GM06990 (cell line): ENCODE results near the gene ABCG5.

ENCODE experiments used
- DNase-seq: peaks from one replicate; pipeline ENCODE4 v3.0.0-alpha.2; 2011; ENCODE audit not compliant: insufficient read length; ENCODE audit errors: extremely low read depth
- H3K27me3 ChIP-seq: replicated peaks from 2 replicates; pipeline ENCODE4 v1.6.0; 2011; ENCODE audit warnings: low read length; ENCODE audit not compliant: control insufficient read depth, insufficient read depth
- H3K36me3 ChIP-seq: 2 replicates; pipeline ENCODE4 v1.5.1; 2011; ENCODE audit warnings: low read length; ENCODE audit not compliant: control insufficient read depth, insufficient read depth
- H3K4me3 ChIP-seq: replicated peaks from 2 replicates; pipeline ENCODE4 v1.5.1; 2011; ENCODE audit warnings: low read depth, mild to moderate bottlenecking, control low read depth, low read length
- TF ChIP-seq, protein P1 (sequence below): IDR thresholded peaks from 2 replicates; pipeline ENCODE4 v1.5.1; 2011; ENCODE audit warnings: low read length, control low read depth, mild to moderate bottlenecking, inconsistent platforms; ENCODE audit not compliant: insufficient read depth, poor library complexity, severe bottlenecking

Gene ABCG5

DNA sequence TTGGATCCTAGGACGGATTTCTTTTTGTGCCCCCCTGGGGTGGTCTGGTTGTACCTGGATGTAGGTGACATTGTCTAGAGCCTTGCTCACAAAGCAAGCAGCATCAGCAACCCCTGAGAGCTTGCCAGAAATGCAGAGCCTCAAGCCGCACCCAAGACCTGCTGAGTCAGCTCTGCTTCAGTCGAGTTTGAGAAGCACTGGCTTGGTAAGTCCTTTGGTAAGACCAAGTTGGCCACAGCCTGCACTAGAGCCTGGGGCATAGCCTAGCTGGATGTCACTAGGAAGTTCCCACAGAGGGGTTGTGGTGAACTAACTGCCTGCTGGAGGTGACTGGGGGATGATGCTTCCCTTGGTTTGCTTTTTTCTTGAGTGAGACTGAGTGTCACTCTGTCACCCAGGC, 6.2 kb downstream of the ABCG5 start:
- TF ChIP-seq, protein P1, sequence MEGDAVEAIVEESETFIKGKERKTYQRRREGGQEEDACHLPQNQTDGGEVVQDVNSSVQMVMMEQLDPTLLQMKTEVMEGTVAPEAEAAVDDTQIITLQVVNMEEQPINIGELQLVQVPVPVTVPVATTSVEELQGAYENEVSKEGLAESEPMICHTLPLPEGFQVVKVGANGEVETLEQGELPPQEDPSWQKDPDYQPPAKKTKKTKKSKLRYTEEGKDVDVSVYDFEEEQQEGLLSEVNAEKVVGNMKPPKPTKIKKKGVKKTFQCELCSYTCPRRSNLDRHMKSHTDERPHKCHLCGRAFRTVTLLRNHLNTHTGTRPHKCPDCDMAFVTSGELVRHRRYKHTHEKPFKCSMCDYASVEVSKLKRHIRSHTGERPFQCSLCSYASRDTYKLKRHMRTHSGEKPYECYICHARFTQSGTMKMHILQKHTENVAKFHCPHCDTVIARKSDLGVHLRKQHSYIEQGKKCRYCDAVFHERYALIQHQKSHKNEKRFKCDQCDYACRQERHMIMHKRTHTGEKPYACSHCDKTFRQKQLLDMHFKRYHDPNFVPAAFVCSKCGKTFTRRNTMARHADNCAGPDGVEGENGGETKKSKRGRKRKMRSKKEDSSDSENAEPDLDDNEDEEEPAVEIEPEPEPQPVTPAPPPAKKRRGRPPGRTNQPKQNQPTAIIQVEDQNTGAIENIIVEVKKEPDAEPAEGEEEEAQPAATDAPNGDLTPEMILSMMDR, result no peak
- no peak overlapping the region for H3K4me3 ChIP-seq

DNA sequence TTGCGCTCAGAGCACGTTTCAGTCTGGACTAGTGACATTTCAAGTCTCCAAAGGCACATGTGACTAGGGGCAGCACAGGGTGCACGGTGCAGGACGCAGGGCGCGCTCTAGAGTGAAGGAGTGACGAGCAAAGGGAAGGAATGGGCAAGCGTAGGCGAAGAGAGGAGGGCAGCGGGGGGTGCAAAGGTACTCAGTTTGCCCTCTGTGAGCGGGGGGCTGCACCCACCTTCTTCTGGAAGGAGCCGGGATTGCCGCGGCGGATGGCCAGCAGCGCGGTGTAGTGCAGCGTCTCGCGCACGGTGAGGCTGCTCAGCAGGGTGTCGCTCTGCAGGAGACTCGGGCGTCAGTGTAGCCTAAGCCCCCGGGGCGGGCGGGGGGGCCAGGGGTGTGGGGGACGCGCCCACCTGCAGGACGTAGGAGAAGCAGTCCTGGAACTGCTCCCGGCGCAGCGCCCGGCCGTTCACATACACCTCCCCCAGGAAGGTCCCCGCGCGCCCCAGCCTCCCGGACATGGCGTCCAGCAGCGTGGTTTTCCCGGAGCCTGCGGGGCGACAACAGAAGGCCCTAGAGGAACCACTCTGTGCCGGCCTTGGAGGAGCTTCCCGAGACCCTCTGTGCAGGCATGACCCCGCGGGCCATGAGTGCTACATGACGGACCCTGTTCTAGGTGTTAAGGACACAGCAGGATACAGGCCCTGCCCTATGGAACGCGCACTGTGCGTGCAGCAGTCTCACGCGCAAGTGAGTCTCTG, 6.9 kb downstream of the ABCG5 start:
- H3K27me3 ChIP-seq, result no peaks in the 10 kb centered on the region; the same call in 1 of the 2 replicates
- no peaks in the 10 kb centered on the region for H3K36me3 ChIP-seq
- no peak overlapping the region for H3K4me3 ChIP-seq
- TF ChIP-seq, protein P1, result no peak
- DNase-seq, result no peak

More for the DNA sequence above, 6.2 kb downstream of the ABCG5 start:
- Histone ChIP-seq H3K27me3 (no peaks in the 10 kb centered on the region; the same call in 1 of the 2 replicates), H3K36me3 (no peaks in the 10 kb centered on the region)
- no peak for DNase-seq

- no peaks in the 10 kb centered on the region; the same call in 1 of the 2 replicates for H3K27me3 ChIP-seq
- no peaks in the 10 kb centered on the region for H3K36me3 ChIP-seq
- DNase-seq, result no peak
- no peak overlapping the region for H3K4me3 ChIP-seq
- TF ChIP-seq, protein P1, result no peak
Measured at GRCh38 chr2:43826305-43827250, 12.1 kb downstream of the ABCG5 start.

- Histone ChIP-seq H3K36me3 (no peaks in the 10 kb centered on the region), H3K4me3 (no peak overlapping the region), H3K27me3 (no peaks in the 10 kb centered on the region; the same call in 1 of the 2 replicates)
- no peak for DNase-seq
- TF ChIP-seq, protein P1, result no peak
Measured at GRCh38 chr2:43825841-43826240, 12.8 kb downstream of the ABCG5 start.

DNA sequence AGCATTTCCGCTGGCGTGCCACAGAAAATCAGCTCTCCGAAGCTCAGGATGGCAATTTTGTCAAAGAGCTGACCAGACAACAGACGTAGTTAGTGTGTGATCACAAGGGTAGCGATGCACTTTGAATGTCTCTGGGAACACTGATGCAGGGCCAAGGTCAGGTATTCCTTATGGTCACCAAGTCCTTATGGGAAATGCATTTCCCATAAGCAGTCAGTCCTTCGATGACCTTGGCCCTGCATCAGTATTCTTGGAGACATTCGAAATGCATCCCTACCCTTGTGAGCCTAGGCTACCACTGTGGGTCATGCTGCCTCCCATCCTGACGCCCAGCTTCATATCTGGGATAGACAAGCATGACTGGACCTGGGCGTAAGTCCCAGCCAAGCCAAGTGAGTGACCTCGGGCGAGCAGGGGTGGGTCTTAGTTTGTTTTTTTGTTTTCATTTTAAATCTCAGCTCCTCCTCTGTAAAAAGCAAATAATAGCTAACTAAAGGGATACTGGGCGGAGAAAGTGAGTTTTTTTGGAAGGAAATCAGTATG, 13.6 kb downstream of the ABCG5 start:
- TF ChIP-seq, protein P1, result no peak
- no peak for DNase-seq
- no peaks in the 10 kb centered on the region for H3K36me3 ChIP-seq
- H3K27me3 ChIP-seq, result no peaks in the 10 kb centered on the region; the same call in 1 of the 2 replicates
- no peak overlapping the region for H3K4me3 ChIP-seq
